Measurements from ENCODE around the gene ANO4. TPM values are rescaled to one million over a fixed set of nuclear protein-coding genes. Genes with fewer than 3 reads are reported as not detected.

The ANO4 gene
- total and polyA plus RNA-seq, 2 of the 8 experiments (the other 6 are each of a cell fraction or from before 2014, with no cell fraction given) = 1.1 to 3.4 TPM

GRCh38 chr12:100919116-100919515 is 124.5 kb downstream of the ANO4 start (continued):
- TF ChIP-seq CHD7 (IDR thresholded peaks at IDR 0.05; ENCODE audit: insufficient replicate concordance, low read length) = no peak
- no peak for TF ChIP-seq CBX5 (IDR thresholded peaks at IDR 0.05; ENCODE audit: low read depth, low read length)
- TF ChIP-seq EZH2 (IDR thresholded peaks at IDR 0.05; ENCODE audit: low read depth, low read length, severe bottlenecking) = no peak
- no peak for TF ChIP-seq TAF7 (optimal IDR thresholded peaks at IDR 0.05; ENCODE audit: borderline replicate concordance, low read depth, low read length)
- TF ChIP-seq EGR1 (IDR thresholded peaks at IDR 0.05; ENCODE audit: borderline replicate concordance, low read depth, low read length) = no peak
- TF ChIP-seq ATF2 (IDR thresholded peaks at IDR 0.05; ENCODE audit: low read length) = no peak
- TF ChIP-seq CTCF (IDR thresholded peaks at IDR 0.05; ENCODE audit: control extremely low read depth in 1 of 3, insufficient read depth in 1 of 3, low read depth in 1 of 3, low read length in 3 of 3) = no peak
